CD4-positive, alpha-beta T cell (primary cell): ENCODE data around the gene TRAK1. TPM values are rescaled to one million over a fixed set of nuclear protein-coding genes. Genes with fewer than 3 reads are reported as not detected.

Experiments used
- ATAC-seq: fragments of 200-7000 bp; cut with Tn5 transposase; one replicate; pipeline ENCODE4 v1.10.0; 2022; ENCODE audit warnings: mild to moderate bottlenecking; ENCODE audit not compliant: poor library complexity
- CTCF ChIA-PET: fragments of 350-600 bp; sonication (Branson Sonifier 250); formaldehyde crosslinking; loops from one replicate; lab custom pipeline; 2021; ENCODE audit warnings: antibody characterized with exemption, inconsistent platforms; lab: Charles Lee
- POLR2A ChIA-PET: fragments of 350-600 bp; sonication (Branson Sonifier 250); formaldehyde crosslinking; loops from one replicate; lab custom pipeline; 2021; ENCODE audit warnings: antibody characterized with exemption, inconsistent platforms; lab: Charles Lee
- DNase-seq, 14 experiments: peaks; one replicate each; pipeline ENCODE4 v3.0.0-alpha.2; 2013 to 2020; ENCODE audit warnings: mixed read lengths in 2 of 14
- H3K27ac ChIP-seq, 2 donors: one replicate each; pipeline versions ENCODE4 v1.5.1 to v1.7.0; 2013; ENCODE audit warnings: low read length in 2 of 2, low read depth in 1 of 2, mild to moderate bottlenecking in 1 of 2
- H3K27me3 ChIP-seq, 2 experiments: 1 replicate in 1 of 2; 2 replicates in 1 of 2; pipeline versions ENCODE4 v1.6.1 to v1.7.0; 2013; ENCODE audit warnings: low read length in 2 of 2, control low read depth in 1 of 2, mild to moderate bottlenecking in 1 of 2, moderate library complexity in 1 of 2; ENCODE audit not compliant: insufficient read depth in 2 of 2, control insufficient read depth in 1 of 2
- H3K36me3 ChIP-seq: one replicate; pipeline ENCODE4 v1.6.1; 2013; ENCODE audit warnings: low read length, control low read depth; ENCODE audit not compliant: insufficient read depth
- H3K4me1 ChIP-seq: one replicate; pipeline ENCODE4 v1.6.1; 2013; ENCODE audit warnings: low read length, control low read depth; ENCODE audit not compliant: insufficient read depth
- H3K4me3 ChIP-seq: one replicate; pipeline ENCODE4 v1.5.1; 2013; ENCODE audit warnings: mild to moderate bottlenecking, low read length, moderate library complexity
- H3K9me3 ChIP-seq, 2 experiments: 1 replicate in 1 of 2; 2 replicates in 1 of 2; pipeline versions ENCODE4 v1.6.1 to v1.7.0; 2013; ENCODE audit warnings: low read length in 2 of 2, mild to moderate bottlenecking in 2 of 2, control low read depth in 1 of 2, moderate library complexity in 1 of 2; ENCODE audit not compliant: control insufficient read depth in 1 of 2, insufficient read depth in 1 of 2
- H3K27ac Mint-ChIP-seq: one replicate; pipeline ENCODE4 v1.8.0; 2020; ENCODE audit warnings: mixed read lengths
- H3K27me3 Mint-ChIP-seq: one replicate; pipeline ENCODE4 v1.8.0; 2021; ENCODE audit warnings: mixed read lengths
- H3K36me3 Mint-ChIP-seq: one replicate; pipeline ENCODE4 v1.8.0; 2021; ENCODE audit warnings: low read depth, mixed read lengths
- H3K4me1 Mint-ChIP-seq: one replicate; pipeline ENCODE4 v1.8.0; 2021; ENCODE audit warnings: low read depth, mixed read lengths
- H3K4me3 Mint-ChIP-seq: one replicate; pipeline ENCODE4 v1.8.0; 2020; ENCODE audit warnings: mild to moderate bottlenecking, mixed read lengths
- H3K9me3 Mint-ChIP-seq: one replicate; pipeline ENCODE4 v1.8.0; 2020; ENCODE audit warnings: mixed read lengths
- intact Hi-C, 2 experiments: fragments of 100-400 bp; cut with DNase I in 1 of 2; cut with micrococcal nuclease in 1 of 2; formaldehyde crosslinking; loops; one replicate each; pipeline versions ENCODE4 v1.15.1 to v1.9.0; 2023 to 2025; cut with DNase I, micrococcal nuclease
- total RNA-seq, 174 experiments: library from RNA in 2 of 174; stranded (reverse) in 2 of 174; gene quantifications; one replicate each; pipeline ENCODE4 v1.2.3 and lab custom pipeline; 2021 to 2026
- TF ChIP-seq, protein P1 (sequence below): fragments of 200-600 bp; IDR thresholded peaks from one replicate; pipeline ENCODE4 v1.8.0; 2022; ENCODE audit warnings: antibody characterized with exemption, mild to moderate bottlenecking

Gene TRAK1
- total RNA-seq, 2 experiments from 2014 or later: 16.0 to 16.7 TPM

- H3K4me1 ChIP-seq: no peaks in the 10 kb centered on the region
- Mint-ChIP-seq H3K4me3 (no peak overlapping the region), H3K27ac (no peak overlapping the region), H3K36me3 (no peaks in the 10 kb centered on the region), H3K9me3 (no peaks in the 10 kb centered on the region), H3K27me3 (no peaks in the 10 kb centered on the region), H3K4me1 (no peaks in the 10 kb centered on the region)
- H3K4me3 ChIP-seq: no peak overlapping the region
- no peaks in the 10 kb centered on the region for H3K9me3 ChIP-seq
- ChIA-PET CTCF (interaction anchor here (0.6 kb wide), 1 partner anchor 80 kb away, joined by 4 read pairs; no protein-coding TSS in a partner anchor), POLR2A (no interaction called here)
- TF ChIP-seq, protein P1, sequence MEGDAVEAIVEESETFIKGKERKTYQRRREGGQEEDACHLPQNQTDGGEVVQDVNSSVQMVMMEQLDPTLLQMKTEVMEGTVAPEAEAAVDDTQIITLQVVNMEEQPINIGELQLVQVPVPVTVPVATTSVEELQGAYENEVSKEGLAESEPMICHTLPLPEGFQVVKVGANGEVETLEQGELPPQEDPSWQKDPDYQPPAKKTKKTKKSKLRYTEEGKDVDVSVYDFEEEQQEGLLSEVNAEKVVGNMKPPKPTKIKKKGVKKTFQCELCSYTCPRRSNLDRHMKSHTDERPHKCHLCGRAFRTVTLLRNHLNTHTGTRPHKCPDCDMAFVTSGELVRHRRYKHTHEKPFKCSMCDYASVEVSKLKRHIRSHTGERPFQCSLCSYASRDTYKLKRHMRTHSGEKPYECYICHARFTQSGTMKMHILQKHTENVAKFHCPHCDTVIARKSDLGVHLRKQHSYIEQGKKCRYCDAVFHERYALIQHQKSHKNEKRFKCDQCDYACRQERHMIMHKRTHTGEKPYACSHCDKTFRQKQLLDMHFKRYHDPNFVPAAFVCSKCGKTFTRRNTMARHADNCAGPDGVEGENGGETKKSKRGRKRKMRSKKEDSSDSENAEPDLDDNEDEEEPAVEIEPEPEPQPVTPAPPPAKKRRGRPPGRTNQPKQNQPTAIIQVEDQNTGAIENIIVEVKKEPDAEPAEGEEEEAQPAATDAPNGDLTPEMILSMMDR: no peak
- H3K27ac ChIP-seq: no peak overlapping the region
- no peaks in the 10 kb centered on the region for H3K27me3 ChIP-seq
- no peaks in the 10 kb centered on the region for H3K36me3 ChIP-seq
- intact Hi-C loops: no loop called here
- ATAC-seq: no peak
- DNase-seq: no peak
Observed at GRCh38 chr3:42134867-42135464, 43.8 kb downstream of the TRAK1 start.

- TF ChIP-seq, protein P1: no peak
- H3K27me3 Mint-ChIP-seq: no peaks in the 10 kb centered on the region
- no peak overlapping the region for H3K27ac ChIP-seq
- H3K4me1 ChIP-seq: no peaks in the 10 kb centered on the region
- ATAC-seq (no peak), DNase-seq (no peak)
- intact Hi-C loops: no loop called here
- H3K9me3 Mint-ChIP-seq: no peaks in the 10 kb centered on the region
- H3K36me3 ChIP-seq: no peaks in the 10 kb centered on the region
- H3K4me3 ChIP-seq: no peak overlapping the region
- peaks cover 5% of the 10 kb centered on the region for H3K36me3 Mint-ChIP-seq
- H3K27ac Mint-ChIP-seq: no peak overlapping the region
- ChIA-PET CTCF (no interaction called here), POLR2A (no interaction called here)
- peaks cover 3% of the 10 kb centered on the region for H3K4me1 Mint-ChIP-seq
- no peaks in the 10 kb centered on the region for H3K27me3 ChIP-seq
- no peaks in the 10 kb centered on the region for H3K9me3 ChIP-seq
- no peak overlapping the region for H3K4me3 Mint-ChIP-seq
Observed at GRCh38 chr3:42139621-42140453, 48.7 kb downstream of the TRAK1 start.

GRCh38 chr3:42140665-42141203, 49.6 kb downstream of the TRAK1 start:
- H3K9me3 Mint-ChIP-seq: no peaks in the 10 kb centered on the region
- H3K27me3 Mint-ChIP-seq: no peaks in the 10 kb centered on the region
- POLR2A ChIA-PET: no interaction called here
- H3K27me3 ChIP-seq: no peaks in the 10 kb centered on the region
- no peaks in the 10 kb centered on the region for H3K36me3 ChIP-seq
- CTCF ChIA-PET: no interaction called here
- no peaks in the 10 kb centered on the region for H3K4me1 ChIP-seq
- H3K9me3 ChIP-seq: no peaks in the 10 kb centered on the region
- H3K4me3 ChIP-seq: no peak overlapping the region
- TF ChIP-seq, protein P1: no peak
- intact Hi-C loops: no loop called here
- no peak overlapping the region for H3K4me3 Mint-ChIP-seq
- H3K4me1 Mint-ChIP-seq: peaks cover 4% of the 10 kb centered on the region
- ATAC-seq (no peak), DNase-seq (no peak)
- no peak overlapping the region for H3K27ac ChIP-seq
- no peak overlapping the region for H3K27ac Mint-ChIP-seq
- H3K36me3 Mint-ChIP-seq: peaks cover 5% of the 10 kb centered on the region
